Loucy (cell line): ENCODE measurements around the gene RPRD2.

ENCODE experiments used
- CTCF ChIP-seq: fragments of 200-600 bp; sonication (generic); conservative IDR thresholded peaks from 2 replicates; pipeline ENCODE4 v1.5.1; 2014; ENCODE audit warnings: mild to moderate bottlenecking, antibody characterized with exemption, low read length
- EZH2phosphoT487 ChIP-seq: fragments of 200-600 bp; IDR thresholded peaks from 2 replicates; pipeline ENCODE4 v1.6.1; 2018; ENCODE audit warnings: antibody characterized with exemption, mild to moderate bottlenecking, moderate library complexity, borderline replicate concordance

DNA sequence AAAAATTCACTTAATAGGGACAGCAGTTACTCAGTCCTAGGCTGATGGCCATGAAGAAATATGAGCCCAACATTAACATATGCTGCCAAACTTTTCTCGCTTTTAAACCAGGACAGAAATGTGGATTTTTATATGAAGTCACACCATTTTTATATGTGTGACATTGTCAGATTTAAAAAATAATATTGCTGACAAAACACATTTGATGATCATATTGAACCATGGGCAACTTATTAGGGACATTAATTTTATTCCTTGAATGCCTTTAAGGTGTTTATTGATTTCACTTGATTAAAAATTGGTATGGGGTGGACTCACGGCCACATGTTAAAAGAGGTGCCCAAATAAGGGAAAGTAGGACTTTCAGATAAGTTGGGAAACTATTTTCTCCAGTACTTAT is 58.6 kb downstream of the RPRD2 start:
- TF ChIP-seq CTCF (no peak), EZH2phosphoT487 (no peak)
